ENCODE data around the gene PKNOX1. TPM values are rescaled to one million over a fixed set of nuclear protein-coding genes. Genes with fewer than 3 reads are reported as not detected.

PKNOX1 gene
- 11.1 and 14.5 TPM in 2 replicates for total RNA-seq

GRCh38 chr21:42973991-42974831, at the start of gene PKNOX1:
PKNOX1 (plus strand) TSS chr21:42974562; CDS start chr21:43004382, 29,820 bp downstream.

GRCh38 chr21:42925114-42925926, 49.0 kb upstream of the PKNOX1 start, which contains the start of gene ERVH48-1:
ERVH48-1 (minus strand) TSS chr21:42925630; CDS start chr21:42919006, 6,624 bp downstream.

GRCh38 chr21:43075170-43076022, 101.0 kb downstream of the PKNOX1 start, which contains the start of gene CBS:
CBS (minus strand) TSS chr21:43075835; CDS start chr21:43072193, 3,642 bp downstream.

Small RNAs within 50 kb of the gene (small RNA-seq; reads per million reads assigned to genes)
- gene MIR5692B = not detected

Other genes starting within 250 kb of the PKNOX1 start
- 18.3 TPM in 2 replicates for gene WDR4, start 95.0 kb upstream of the PKNOX1 start, total RNA-seq
- gene NDUFV3, start 81.3 kb upstream of the PKNOX1 start, total RNA-seq = 73.5 and 75.1 TPM in 2 replicates
- gene ERVH48-1, start 48.9 kb upstream of the PKNOX1 start, total RNA-seq = not detected in 2 replicates
- gene CBS, start 101.3 kb downstream of the PKNOX1 start, total RNA-seq = 13.7 and 18.0 TPM in 2 replicates
- 38.9 and 56.7 TPM in 2 replicates for gene U2AF1, start 133.0 kb downstream of the PKNOX1 start, total RNA-seq
- not detected in 2 replicates for gene CRYAA, start 194.4 kb downstream of the PKNOX1 start, total RNA-seq